SH-SY5Y (cell line): ENCODE measurements around the gene EIF4G3.

Experiments used
- GATA2 ChIP-seq: IDR thresholded peaks from 2 replicates; pipeline ENCODE4 v1.6.1; 2011; ENCODE audit warnings: mild to moderate bottlenecking, low read depth, low read length
- GATA3 ChIP-seq: IDR thresholded peaks from 2 replicates; pipeline ENCODE4 v1.6.1; 2011; ENCODE audit warnings: low read depth, mild to moderate bottlenecking, low read length, moderate library complexity

EIF4G3 gene

GRCh38 chr1:21162740-21163464 is 13.8 kb downstream of the EIF4G3 start:
- no peak for TF ChIP-seq GATA2

DNA sequence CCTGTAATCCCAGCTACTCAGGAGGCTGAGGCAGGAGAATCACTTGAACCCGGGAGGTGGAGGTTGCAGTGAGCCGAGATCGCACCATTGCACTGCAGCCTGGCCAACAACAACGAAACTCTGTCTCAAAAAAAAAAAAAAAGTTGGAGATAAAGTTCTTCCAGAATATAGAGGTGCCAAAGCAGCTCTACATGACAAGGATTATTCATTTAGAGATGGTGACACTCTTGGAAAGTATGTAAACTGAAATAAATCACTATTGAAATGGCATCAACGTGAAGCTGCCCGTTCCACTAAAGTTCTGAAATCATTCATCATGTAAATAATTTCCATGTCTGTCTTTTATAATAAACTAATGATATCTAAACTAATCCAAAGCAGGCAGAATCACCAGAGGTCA is 14.9 kb downstream of the EIF4G3 start:
- TF ChIP-seq GATA3 (no peak), GATA2 (no peak)

DNA sequence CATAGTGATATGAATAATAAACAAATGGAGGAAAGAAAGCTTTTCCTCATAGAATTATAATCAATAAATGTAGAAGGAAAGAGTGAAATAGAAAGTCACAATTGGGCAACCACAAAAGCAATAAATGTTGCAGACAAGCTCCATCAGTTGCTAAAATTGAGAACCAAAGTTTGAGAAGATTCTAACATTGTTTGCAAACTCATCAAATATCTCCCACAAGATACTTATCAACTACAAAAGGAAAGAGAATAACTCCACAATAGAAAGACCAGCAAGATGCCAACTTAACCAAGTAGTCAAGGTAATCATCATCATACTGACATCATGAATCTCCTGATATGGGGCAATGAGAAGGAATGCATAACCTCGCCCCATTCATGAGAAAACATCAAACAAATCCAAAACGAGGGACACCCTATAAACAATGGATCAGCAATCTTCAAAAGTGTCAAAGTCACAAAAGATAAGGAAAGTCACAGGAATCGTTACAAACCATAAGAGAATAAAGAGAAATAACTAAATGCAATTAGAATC is 16.4 kb downstream of the EIF4G3 start:
- TF ChIP-seq GATA3: no peak
- TF ChIP-seq GATA2: no peak

DNA sequence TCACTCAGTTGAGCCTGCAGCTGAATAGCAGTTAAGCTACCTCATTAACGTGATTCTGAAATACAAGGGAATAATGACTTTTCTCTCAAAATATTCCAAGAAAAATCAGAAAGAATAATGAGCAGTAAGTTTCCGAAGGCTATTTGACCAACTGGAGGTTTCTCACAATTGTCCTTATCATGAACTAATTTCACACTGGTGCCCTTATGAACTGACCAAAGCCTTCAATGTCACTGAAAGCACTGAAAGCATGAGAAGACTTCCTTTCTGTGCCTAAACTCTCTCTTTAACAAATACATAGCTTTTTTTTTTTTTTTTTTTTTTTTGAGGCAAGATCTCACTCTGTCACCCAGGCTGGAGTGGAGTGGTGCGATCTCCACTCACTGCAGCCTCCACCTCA is 18.8 kb downstream of the EIF4G3 start:
- no peak for TF ChIP-seq GATA3
- no peak for TF ChIP-seq GATA2

- TF ChIP-seq GATA2 (no peak), GATA3 (no peak)
Observed at GRCh38 chr1:21157054-21157453, 19.6 kb downstream of the EIF4G3 start.

DNA sequence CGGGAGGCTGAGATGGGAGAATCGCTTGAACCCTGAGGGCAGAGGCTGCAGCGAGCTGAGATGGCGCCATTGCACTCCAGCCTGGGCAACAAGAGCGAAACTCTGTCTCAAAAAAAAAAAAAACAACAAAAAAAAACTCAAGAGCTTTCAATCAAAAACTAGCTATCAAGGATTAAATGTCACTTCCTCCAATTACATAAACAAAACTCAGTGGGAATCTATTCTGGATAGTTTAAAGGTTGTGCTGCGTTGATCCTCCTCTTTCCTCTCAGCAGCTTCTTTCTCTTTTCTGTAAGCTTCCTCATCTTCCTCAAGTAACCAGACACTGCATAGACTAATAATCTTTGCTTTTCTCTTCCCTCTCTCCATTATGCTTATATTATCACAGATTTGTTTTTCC is 20.7 kb downstream of the EIF4G3 start:
- TF ChIP-seq GATA3 (no peak), GATA2 (no peak)

- TF ChIP-seq GATA3 (no peak), GATA2 (no peak)
Observed at GRCh38 chr1:21154717-21155116, 22.0 kb downstream of the EIF4G3 start.

DNA sequence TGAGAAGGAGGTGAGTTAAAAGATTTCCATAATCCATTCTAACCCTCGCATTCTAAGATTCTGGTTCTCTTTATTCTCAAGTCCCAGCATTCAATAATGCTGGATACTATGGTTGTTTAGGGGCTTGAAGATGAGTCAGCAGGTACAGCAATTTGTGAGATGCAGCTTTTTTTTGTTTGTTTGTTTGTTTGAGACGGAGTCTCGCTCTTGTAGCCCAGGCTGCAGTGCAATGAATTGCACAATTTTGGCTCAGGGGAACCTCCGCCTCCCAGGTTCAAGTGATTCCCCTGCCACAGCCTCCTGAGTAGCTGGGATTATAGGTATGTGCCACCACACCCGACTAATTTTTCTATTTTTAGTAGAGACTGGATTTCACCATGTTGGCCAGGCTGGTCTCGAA is 23.3 kb downstream of the EIF4G3 start:
- TF ChIP-seq GATA2: no peak
- no peak for TF ChIP-seq GATA3

- TF ChIP-seq GATA2 (no peak), GATA3 (no peak)
Observed at GRCh38 chr1:21152423-21153100, 24.1 kb downstream of the EIF4G3 start.

DNA sequence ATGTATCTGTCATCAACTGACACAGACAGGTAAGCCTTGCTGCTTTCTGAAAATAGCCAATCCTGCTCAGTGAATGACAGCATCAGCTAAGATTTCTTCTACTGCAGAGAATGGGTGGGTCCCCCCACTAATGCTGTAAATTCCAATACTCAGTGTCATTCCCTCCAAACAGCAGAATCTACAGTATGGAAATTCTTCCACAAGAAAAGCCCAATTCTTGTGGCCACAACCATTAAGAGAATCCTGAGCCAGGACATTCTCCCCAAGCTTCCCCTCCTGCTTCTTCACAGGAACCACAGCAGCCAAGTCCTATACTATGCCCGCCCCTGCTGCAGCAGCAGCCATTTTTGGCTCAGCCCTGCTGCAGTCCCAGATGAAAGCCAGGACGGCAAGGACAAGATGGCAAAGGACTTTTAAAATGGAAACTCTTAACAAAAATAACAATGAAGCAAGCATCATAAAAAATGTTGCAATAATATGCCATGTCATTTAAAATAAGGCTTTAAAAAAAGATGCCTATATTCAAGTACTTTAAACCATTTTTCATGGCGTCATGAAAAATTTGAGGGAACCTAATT is 26.8 kb downstream of the EIF4G3 start:
- no peak for TF ChIP-seq GATA2
- no peak for TF ChIP-seq GATA3

DNA sequence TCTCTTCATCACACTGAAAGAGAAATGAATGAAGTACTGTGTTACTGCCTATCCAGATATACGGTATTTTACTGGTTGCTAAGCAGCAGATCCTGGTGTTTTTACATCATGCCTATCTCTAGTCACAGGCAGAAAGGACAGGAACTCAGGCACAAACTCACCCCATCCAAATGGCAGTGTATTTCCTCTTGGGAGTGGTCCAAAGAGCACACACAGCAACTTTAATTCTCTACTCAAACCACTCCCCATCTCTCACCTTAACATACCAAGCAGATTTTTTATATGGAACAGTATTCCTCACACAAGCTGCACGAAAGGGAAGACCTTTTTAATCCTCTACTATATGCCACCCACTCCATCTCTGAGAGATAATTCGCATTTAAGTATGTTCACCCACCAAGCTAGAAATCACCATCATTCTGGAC is 27.3 kb downstream of the EIF4G3 start:
- TF ChIP-seq GATA3 (no peak), GATA2 (no peak)

DNA sequence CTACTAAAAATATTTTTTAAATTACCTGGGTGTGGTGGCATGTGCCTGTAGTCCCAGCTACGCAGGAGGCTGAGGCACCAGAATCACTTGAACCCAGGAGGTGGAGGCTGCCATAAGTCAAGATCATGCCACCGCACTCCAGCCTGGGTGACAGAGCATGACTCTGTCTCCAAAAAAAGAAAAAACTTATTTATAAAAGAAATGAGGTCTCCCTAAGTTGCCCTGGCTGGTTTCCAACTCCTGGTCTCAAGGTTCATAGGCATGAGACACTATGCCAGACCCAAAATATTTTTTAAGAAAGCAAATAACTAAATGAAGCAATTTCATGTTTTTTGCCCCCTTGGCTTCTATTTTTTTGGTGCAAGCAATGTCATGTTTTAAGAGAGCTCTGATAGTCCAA is 32.9 kb downstream of the EIF4G3 start:
- no peak for TF ChIP-seq GATA3

DNA sequence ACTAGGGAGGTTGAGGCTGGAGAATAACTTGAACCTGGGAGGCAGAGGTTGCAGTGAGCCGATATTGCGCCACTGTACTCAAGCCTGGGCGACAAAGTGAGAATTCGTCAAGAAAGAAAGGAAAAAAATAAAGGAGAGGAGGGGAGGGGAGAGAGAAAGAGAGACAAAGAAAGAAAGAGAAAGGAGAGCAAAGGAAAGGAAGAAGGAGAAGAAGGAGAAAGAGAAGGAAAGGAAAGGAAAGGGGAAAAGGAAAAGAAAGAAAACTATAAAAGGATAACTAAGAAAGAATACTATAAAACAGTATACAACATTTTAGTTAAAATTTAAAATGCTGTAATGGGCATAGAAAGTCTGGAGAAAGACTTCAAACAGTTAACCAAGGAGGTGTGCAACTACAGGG is 33.6 kb downstream of the EIF4G3 start:
- no peak for TF ChIP-seq GATA2
- TF ChIP-seq GATA3: no peak

- TF ChIP-seq GATA2 (no peak), GATA3 (no peak)
Observed at GRCh38 chr1:21141030-21141429, 35.7 kb downstream of the EIF4G3 start.

- TF ChIP-seq GATA2 (no peak), GATA3 (no peak)
Observed at GRCh38 chr1:21139601-21140000, 37.1 kb downstream of the EIF4G3 start.
